IMR-90 (cell line): ENCODE measurements around the gene MRS2. TPM values are rescaled to one million over a fixed set of nuclear protein-coding genes. Genes with fewer than 3 reads are reported as not detected.

Source experiments
- ATAC-seq: fragments of 200-7000 bp; cut with Tn5 transposase; 2 replicates; pipeline ENCODE4 v1.9.1; 2020; ENCODE audit warnings: low read depth, mild to moderate bottlenecking, moderate library complexity
- BruUV-seq: library from RNA; stranded (reverse); fragments of 400-500 nt; replicated peaks from 2 replicates; lab custom pipeline; 2021; lab: Mats Ljungman, UMichigan
- CTCF ChIA-PET: fragments of 300-600 bp; formaldehyde crosslinking; extraction: SDS; loops from one replicate; lab custom pipeline; 2021; ENCODE audit warnings: antibody characterized with exemption; lab: Yijun Ruan, JAX
- POLR2A ChIA-PET: fragments of 300-600 bp; sonication (Branson Sonifier 250); formaldehyde crosslinking; loops from one replicate; lab custom pipeline; 2022; ENCODE audit warnings: antibody characterized with exemption; ENCODE audit not compliant: unreplicated experiment; lab: Charles Lee
- DNase-seq: peaks from one replicate; pipeline ENCODE4 v3.0.0; 2013
- H2AFZ ChIP-seq: replicated peaks from 2 replicates; pipeline ENCODE3; 2013; ENCODE audit warnings: low read length, mild to moderate bottlenecking; ENCODE audit not compliant: poor library complexity
- H2AK5ac ChIP-seq: 2 replicates; pipeline ENCODE4 v1.6.1; 2013; ENCODE audit warnings: low read depth, low read length, inconsistent platforms
- H2AK9ac ChIP-seq: replicated peaks from 2 replicates; pipeline ENCODE3; 2013; ENCODE audit warnings: mild to moderate bottlenecking, low read depth, low read length, moderate library complexity; ENCODE audit not compliant: poor library complexity
- H2BK120ac ChIP-seq: 2 replicates; pipeline ENCODE4 v1.6.1; 2013; ENCODE audit warnings: low read depth, low read length, inconsistent platforms
- H2BK15ac ChIP-seq: 3 replicates; pipeline ENCODE4 v1.6.1; 2013; ENCODE audit warnings: low read depth, low read length, inconsistent platforms
- H2BK20ac ChIP-seq: 2 replicates; pipeline ENCODE4 v1.6.1; 2013; ENCODE audit warnings: low read depth, mild to moderate bottlenecking, inconsistent platforms, low read length, moderate library complexity
- H2BK5ac ChIP-seq: 2 replicates; pipeline ENCODE4 v1.6.1; 2013; ENCODE audit warnings: mild to moderate bottlenecking, low read depth, low read length, inconsistent platforms; ENCODE audit not compliant: poor library complexity, severe bottlenecking
- H3K14ac ChIP-seq: replicated peaks from 2 replicates; pipeline ENCODE4 v1.6.1; 2013; ENCODE audit warnings: low read depth, low read length, inconsistent platforms
- H3K18ac ChIP-seq: 2 replicates; pipeline ENCODE4 v1.6.1; 2013; ENCODE audit warnings: low read depth, low read length, control low read depth
- H3K23ac ChIP-seq: 2 replicates; pipeline ENCODE4 v1.6.1; 2013; ENCODE audit warnings: low read depth, low read length, inconsistent platforms
- H3K27ac ChIP-seq: 2 replicates; pipeline ENCODE4 v1.5.1; 2013; ENCODE audit warnings: mild to moderate bottlenecking, control low read depth, low read length; ENCODE audit not compliant: insufficient read depth
- H3K27me3 ChIP-seq: 2 replicates; pipeline ENCODE4 v1.6.1; 2013; ENCODE audit warnings: low read length; ENCODE audit not compliant: control insufficient read depth, insufficient read depth
- H3K36me3 ChIP-seq: 2 replicates; pipeline ENCODE4 v1.6.1; 2013; ENCODE audit warnings: low read length, mixed read lengths; ENCODE audit not compliant: control insufficient read depth, insufficient read depth
- H3K4ac ChIP-seq: 2 replicates; pipeline ENCODE4 v1.6.1; 2013; ENCODE audit warnings: low read depth, low read length, inconsistent platforms
- H3K4me1 ChIP-seq: 2 replicates; pipeline ENCODE4 v1.6.1; 2013; ENCODE audit warnings: low read length, mixed read lengths; ENCODE audit not compliant: control insufficient read depth, insufficient read depth
- H3K4me2 ChIP-seq: 2 replicates; pipeline ENCODE4 v1.6.1; 2013; ENCODE audit warnings: low read depth, mild to moderate bottlenecking, control low read depth, low read length, moderate library complexity
- H3K4me3 ChIP-seq: 2 replicates; pipeline ENCODE4 v1.5.1; 2013; ENCODE audit warnings: low read depth, mild to moderate bottlenecking, control low read depth, low read length, moderate library complexity; ENCODE audit not compliant: insufficient read depth
- H3K56ac ChIP-seq: 2 replicates; pipeline ENCODE4 v1.6.1; 2013; ENCODE audit warnings: low read length, inconsistent platforms; ENCODE audit not compliant: insufficient read depth; ENCODE audit errors: extremely low read depth
- H3K79me1 ChIP-seq, 2 experiments: 2 replicates each; pipeline ENCODE4 v1.6.1; 2013; ENCODE audit warnings: low read length in 2 of 2, inconsistent platforms in 1 of 2, low read depth in 1 of 2
- H3K9ac ChIP-seq: 2 replicates; pipeline ENCODE4 v1.6.1; 2013; ENCODE audit warnings: low read depth, low read length, control low read depth
- H3K9me1 ChIP-seq: 2 replicates; pipeline ENCODE4 v1.6.1; 2013; ENCODE audit warnings: low read length, inconsistent platforms; ENCODE audit not compliant: insufficient read depth
- H3K9me3 ChIP-seq: 2 replicates; pipeline ENCODE4 v1.6.1; 2013; ENCODE audit warnings: low read length; ENCODE audit not compliant: control insufficient read depth, insufficient read depth
- H4K20me1 ChIP-seq: 2 replicates; pipeline ENCODE4 v1.6.1; 2013; ENCODE audit warnings: low read length, inconsistent platforms; ENCODE audit not compliant: insufficient read depth
- H4K5ac ChIP-seq: 2 replicates; pipeline ENCODE4 v1.6.1; 2013; ENCODE audit warnings: mild to moderate bottlenecking, low read depth, low read length, control low read depth
- H4K8ac ChIP-seq, 2 experiments: 2 replicates each; pipeline ENCODE4 v1.6.1; 2013; ENCODE audit warnings: low read depth in 2 of 2, low read length in 2 of 2, control low read depth in 1 of 2, inconsistent platforms in 1 of 2
- H4K91ac ChIP-seq: 2 replicates; pipeline ENCODE4 v1.6.1; 2013; ENCODE audit warnings: low read depth, low read length, inconsistent platforms; ENCODE audit not compliant: insufficient read depth
- CEBPB ChIP-seq: IDR thresholded peaks from 2 replicates; pipeline ENCODE4 v1.6.1; 2012; ENCODE audit warnings: low read depth, low read length, improper control_type of control experiment
- FOS ChIP-seq: fragments of 150-350 bp; IDR thresholded peaks from 2 replicates; pipeline ENCODE4 v1.6.1; 2016; ENCODE audit warnings: low read depth, low read length
- MAZ ChIP-seq: IDR thresholded peaks from 2 replicates; pipeline ENCODE4 v1.6.1; 2012; ENCODE audit warnings: low read depth, mild to moderate bottlenecking, low read length, improper control_type of control experiment, moderate library complexity, borderline replicate concordance
- MXI1 ChIP-seq: IDR thresholded peaks from 2 replicates; pipeline ENCODE4 v1.6.1; 2012; ENCODE audit warnings: low read depth, mild to moderate bottlenecking, low read length, moderate library complexity, borderline replicate concordance
- POLR2A ChIP-seq: IDR thresholded peaks from 2 replicates; pipeline ENCODE4 v1.6.1; 2012; ENCODE audit warnings: mild to moderate bottlenecking, low read depth, low read length
- WGBS, 2 experiments: methylation state at CpG; one replicate each; pipeline versions ENCODE4 v1.1.5 to v1.1.7; 2013; ENCODE audit warnings: missing lambda C conversion rate in 2 of 2; ENCODE audit not compliant: insufficient read length in 1 of 2; ENCODE audit errors: extremely low coverage in 2 of 2; 5-methylcytosine and 5-hydroxymethylcytosine counted together
- dilution Hi-C: fragments of 300-500 bp; cut with HindIII; formaldehyde crosslinking; loops from one replicate; pipeline ENCODE4 v1.14.3; 2018; ENCODE audit warnings: low sequenced_read_pairs; ENCODE audit not compliant: unreplicated experiment
- in situ Hi-C: fragments of 300-500 bp; cut with MboI; formaldehyde crosslinking; loops from 3 replicates; pipeline ENCODE4 v1.14.3; 2019; ENCODE audit warnings: low sequenced_read_pairs, inconsistent platforms, mixed read lengths
- intact Hi-C: fragments of 100-400 bp; cut with micrococcal nuclease; formaldehyde crosslinking; loops from 2 replicates; pipeline ENCODE4 v1.10.0; 2022
- polyA plus RNA-seq, 3 experiments: library from polyadenylated mRNA; depleted of rRNA; stranded (reverse); fragments of >200 nt; gene quantifications; 2 replicates each; pipeline ENCODE4 v1.2.3, GENCODE V29; 2012; ENCODE audit warnings: low replicate concordance in 1 of 3
- total RNA-seq: library from RNA; depleted of rRNA; stranded (reverse); fragments of >200 nt; gene quantifications from 2 replicates; pipeline ENCODE4 v1.2.3, GENCODE V29; 2012
- TF ChIP-seq, protein P1 (sequence below): fragments of 150-350 bp; IDR thresholded peaks from 2 replicates; pipeline ENCODE4 v1.6.1; 2017; ENCODE audit warnings: mild to moderate bottlenecking, antibody characterized with exemption, low read length, low read depth
- TF ChIP-seq, protein P2 (sequence below): fragments of 150-350 bp; IDR thresholded peaks from 2 replicates; pipeline ENCODE4 v1.6.1; 2016; ENCODE audit warnings: low read depth, mild to moderate bottlenecking, low read length, moderate library complexity, borderline replicate concordance

The MRS2 gene
- total and polyA plus RNA-seq, 2 of the 4 experiments (the other 2 are of a cell fraction), result 8.8 to 11.1 TPM

DNA sequence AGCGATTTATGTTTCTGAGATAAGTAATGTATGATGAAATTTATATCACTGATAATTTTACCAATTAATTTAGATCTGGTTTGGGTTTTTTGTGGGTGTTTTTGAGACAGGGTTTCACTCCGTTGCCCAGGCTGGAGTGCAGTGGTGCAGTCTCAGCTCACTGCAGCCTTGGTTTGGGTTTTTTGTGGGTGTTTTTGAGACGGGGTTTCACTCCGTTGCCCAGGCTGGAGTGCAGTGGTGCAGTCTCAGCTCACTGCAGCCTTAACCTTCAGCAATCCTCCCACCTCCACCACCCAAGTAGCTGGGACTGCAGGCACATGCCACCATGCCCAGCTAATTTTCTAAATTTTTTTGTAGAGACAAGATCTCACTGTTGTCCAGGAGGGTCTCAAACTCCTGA is 13.0 kb downstream of the MRS2 start:
- DNase-seq (no peak), ATAC-seq (no peak)
- H2AFZ ChIP-seq, result no peak overlapping the region
- H2AK5ac ChIP-seq, result no peak overlapping the region
- H3K4me1 ChIP-seq, result no peaks in the 10 kb centered on the region
- no peaks in the 10 kb centered on the region for H3K9me3 ChIP-seq
- no peak overlapping the region for H3K9ac ChIP-seq
- H3K9me1 ChIP-seq, result no peaks in the 10 kb centered on the region
- H3K56ac ChIP-seq, result no peak overlapping the region
- H4K8ac ChIP-seq, result no peak overlapping the region
- H3K27me3 ChIP-seq, result no peaks in the 10 kb centered on the region
- H3K18ac ChIP-seq, result no peak overlapping the region
- H3K4me3 ChIP-seq, result no peak overlapping the region
- H3K4me2 ChIP-seq, result no peak overlapping the region
- intact Hi-C loops (no loop called here), dilution Hi-C loops (no loop called here), in situ Hi-C loops (no loop called here)
- H2BK20ac ChIP-seq, result no peak overlapping the region
- H2BK5ac ChIP-seq, result no peak overlapping the region
- H2BK120ac ChIP-seq, result no peak overlapping the region
- H2BK15ac ChIP-seq, result no peak overlapping the region
- H4K91ac ChIP-seq, result no peak overlapping the region
- POLR2A ChIA-PET, result no interaction called here
- WGBS, 2 experiments, result no CpG with 5 or more reads among the region's 4 CpGs
- CTCF ChIA-PET, result no interaction called here
- H3K23ac ChIP-seq, result no peak overlapping the region
- H3K14ac ChIP-seq, result no peak overlapping the region
- H3K4ac ChIP-seq, result no peak overlapping the region
- no peak overlapping the region for H4K5ac ChIP-seq
- H3K79me1 ChIP-seq, result peaks cover 3% of the 10 kb centered on the region in 2 experiments; a peak in 2 of 4 replicates
- no peak overlapping the region for H2AK9ac ChIP-seq
- no peak overlapping the region for H3K27ac ChIP-seq
- no peaks in the 10 kb centered on the region for H4K20me1 ChIP-seq
- H3K36me3 ChIP-seq, result peaks cover 37% of the 10 kb centered on the region
- no TSS peak for BruUV-seq
- TF ChIP-seq, protein P1, sequence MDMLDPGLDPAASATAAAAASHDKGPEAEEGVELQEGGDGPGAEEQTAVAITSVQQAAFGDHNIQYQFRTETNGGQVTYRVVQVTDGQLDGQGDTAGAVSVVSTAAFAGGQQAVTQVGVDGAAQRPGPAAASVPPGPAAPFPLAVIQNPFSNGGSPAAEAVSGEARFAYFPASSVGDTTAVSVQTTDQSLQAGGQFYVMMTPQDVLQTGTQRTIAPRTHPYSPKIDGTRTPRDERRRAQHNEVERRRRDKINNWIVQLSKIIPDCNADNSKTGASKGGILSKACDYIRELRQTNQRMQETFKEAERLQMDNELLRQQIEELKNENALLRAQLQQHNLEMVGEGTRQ, result no peak
- TF ChIP-seq CEBPB (no peak), FOS (no peak), MAZ (no peak), MXI1 (no peak), POLR2A (no peak)
- TF ChIP-seq, protein P2, sequence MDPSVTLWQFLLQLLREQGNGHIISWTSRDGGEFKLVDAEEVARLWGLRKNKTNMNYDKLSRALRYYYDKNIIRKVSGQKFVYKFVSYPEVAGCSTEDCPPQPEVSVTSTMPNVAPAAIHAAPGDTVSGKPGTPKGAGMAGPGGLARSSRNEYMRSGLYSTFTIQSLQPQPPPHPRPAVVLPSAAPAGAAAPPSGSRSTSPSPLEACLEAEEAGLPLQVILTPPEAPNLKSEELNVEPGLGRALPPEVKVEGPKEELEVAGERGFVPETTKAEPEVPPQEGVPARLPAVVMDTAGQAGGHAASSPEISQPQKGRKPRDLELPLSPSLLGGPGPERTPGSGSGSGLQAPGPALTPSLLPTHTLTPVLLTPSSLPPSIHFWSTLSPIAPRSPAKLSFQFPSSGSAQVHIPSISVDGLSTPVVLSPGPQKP, result no peak
